ENCODE results near the gene THRA. TPM values are rescaled to one million over a fixed set of nuclear protein-coding genes. Genes with fewer than 3 reads are reported as not detected.

THRA gene
- polyA plus RNA-seq, 1 donor = 61.7 TPM

DNA sequence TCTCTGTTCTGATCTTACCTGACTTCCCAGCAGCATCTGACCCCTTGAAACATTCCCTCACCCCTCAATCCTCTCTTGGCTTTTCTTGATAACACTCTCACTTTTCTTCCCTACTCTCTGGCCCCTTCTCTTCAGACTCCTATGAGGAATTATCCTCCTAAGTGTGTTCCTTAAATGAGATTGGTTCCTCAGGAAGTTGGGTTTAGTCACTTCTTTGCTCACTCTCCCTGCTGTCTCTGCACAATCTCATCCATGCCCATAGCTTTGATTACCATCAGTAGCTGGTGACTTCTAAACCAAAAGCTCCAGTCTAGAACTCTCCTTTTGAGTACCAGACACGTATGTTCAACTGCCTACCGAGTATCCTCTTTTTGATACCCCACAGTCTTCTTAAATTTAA is 21.6 kb upstream of the THRA start:
- no CpG with 5 or more reads among the region's 2 CpGs for WGBS (ENCODE audit: insufficient coverage, low lambda C conversion rate)
- Histone ChIP-seq H3K4me3 (ENCODE audit: low read length) (no peak overlapping the region), H3K27ac (ENCODE audit: low read length) (no peak overlapping the region), H3K9me3 (ENCODE audit: control insufficient read depth, low read depth, low read length) (no peaks in the 10 kb centered on the region), H3K36me3 (ENCODE audit: control insufficient read depth, insufficient read depth, low read length) (peaks cover 11% of the 10 kb centered on the region), H3K27me3 (ENCODE audit: control insufficient read depth, insufficient read depth, low read length) (no peaks in the 10 kb centered on the region), H3K4me1 (ENCODE audit: control insufficient read depth, insufficient read depth, low read length) (no peaks in the 10 kb centered on the region)
- no peak for DNase-seq

DNA sequence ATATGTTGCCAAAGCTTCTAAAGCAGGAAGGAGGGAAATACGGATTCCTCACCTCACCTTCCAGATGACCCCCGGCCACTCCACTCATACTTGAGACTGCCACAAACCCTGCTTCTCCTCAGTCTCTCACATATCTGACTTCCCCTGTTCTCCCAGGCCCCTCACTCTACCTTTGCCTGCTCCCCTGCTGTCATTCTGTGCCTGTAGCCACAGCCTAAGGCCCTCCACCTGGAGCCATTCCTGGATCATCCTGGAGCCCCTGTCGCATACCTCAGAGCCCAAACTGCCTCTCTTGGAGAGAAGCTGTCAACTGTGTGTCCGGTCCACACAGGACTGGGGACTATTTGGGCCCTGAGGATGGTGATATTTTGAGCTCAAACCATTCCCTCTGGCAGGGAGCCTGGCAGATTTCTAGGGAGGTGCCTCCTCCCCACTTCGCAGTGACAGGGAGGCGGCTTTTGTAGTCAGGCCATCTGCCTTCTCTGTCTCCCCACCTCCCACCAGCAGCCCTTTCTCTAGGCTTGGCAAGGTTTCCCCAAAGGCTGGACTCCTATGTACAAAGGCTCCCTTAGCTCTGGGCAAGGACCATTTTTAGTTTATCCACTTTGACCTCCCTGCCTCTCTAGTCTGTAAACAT is 6.3 kb upstream of the THRA start:
- DNase-seq = no peak
- no peak overlapping the region for H3K4me3 ChIP-seq (ENCODE audit: low read length)
- no peaks in the 10 kb centered on the region for H3K9me3 ChIP-seq (ENCODE audit: control insufficient read depth, low read depth, low read length)
- peaks cover 10% of the 10 kb centered on the region for H3K4me1 ChIP-seq (ENCODE audit: control insufficient read depth, insufficient read depth, low read length)
- H3K36me3 ChIP-seq (ENCODE audit: control insufficient read depth, insufficient read depth, low read length) = peaks cover 10% of the 10 kb centered on the region
- no peak overlapping the region for H3K27ac ChIP-seq (ENCODE audit: low read length)
- H3K27me3 ChIP-seq (ENCODE audit: control insufficient read depth, insufficient read depth, low read length) = no peaks in the 10 kb centered on the region
- no CpG with 5 or more reads among the region's 6 CpGs for WGBS (ENCODE audit: insufficient coverage, low lambda C conversion rate)

DNA sequence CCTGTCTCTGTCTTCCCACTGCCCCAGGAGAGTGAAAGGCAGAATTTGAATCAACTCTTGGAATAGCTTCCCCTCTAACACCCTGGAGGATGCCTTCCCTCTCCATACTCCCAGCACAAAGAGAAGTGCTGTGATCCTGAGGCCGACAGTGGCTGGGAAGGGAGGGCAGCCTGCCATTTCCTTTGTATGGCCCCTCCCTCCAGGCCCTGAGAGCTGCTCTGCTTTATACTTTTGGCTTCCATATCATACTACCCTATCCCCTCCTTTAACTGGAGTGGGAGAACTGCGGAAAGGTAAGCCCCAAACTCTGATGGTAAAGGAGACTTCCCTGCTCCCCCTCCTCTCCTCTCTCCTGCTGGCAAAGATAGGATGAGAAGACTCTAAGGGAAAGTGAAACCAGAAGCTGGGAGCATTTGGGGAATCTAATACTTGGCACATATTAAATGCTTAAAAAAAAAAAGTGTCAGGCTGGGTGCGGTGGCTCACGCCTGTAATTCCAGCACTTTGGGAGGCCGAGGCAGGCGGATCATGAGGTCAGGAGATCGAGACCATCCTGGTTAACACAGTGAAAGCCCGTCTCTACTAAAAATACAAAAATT is 4.5 kb upstream of the THRA start:
- Histone ChIP-seq H3K9me3 (ENCODE audit: control insufficient read depth, low read depth, low read length) (no peaks in the 10 kb centered on the region), H3K36me3 (ENCODE audit: control insufficient read depth, insufficient read depth, low read length) (no peaks in the 10 kb centered on the region), H3K4me3 (ENCODE audit: low read length) (no peak overlapping the region), H3K27ac (ENCODE audit: low read length) (peak overlapping the region; percentile 12), H3K4me1 (ENCODE audit: control insufficient read depth, insufficient read depth, low read length) (peaks cover 17% of the 10 kb centered on the region), H3K27me3 (ENCODE audit: control insufficient read depth, insufficient read depth, low read length) (no peaks in the 10 kb centered on the region)
- peak in 1 of 2 donors; percentile 21 for DNase-seq
- no CpG with 5 or more reads among the region's 8 CpGs for WGBS (ENCODE audit: insufficient coverage, low lambda C conversion rate)

DNA sequence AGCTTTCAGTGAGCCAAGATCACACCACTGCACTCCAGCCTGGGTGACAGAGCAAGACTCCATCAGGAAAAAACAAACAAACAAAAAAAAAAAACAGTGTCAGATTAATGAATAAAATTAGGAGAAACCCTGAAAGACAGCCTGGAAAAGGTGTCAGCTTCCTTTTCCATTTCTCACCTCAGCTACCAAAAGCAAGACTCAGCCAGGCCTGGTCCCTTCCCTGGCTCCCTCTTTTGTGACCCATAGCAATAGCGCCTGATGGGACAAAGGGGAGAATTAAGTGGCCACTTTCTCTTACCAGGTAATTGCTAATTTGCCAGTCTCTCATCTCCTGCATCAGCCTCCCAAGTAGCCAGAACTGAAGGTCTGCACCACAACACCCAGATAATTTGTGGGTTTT is 3.9 kb upstream of the THRA start:
- Histone ChIP-seq H3K4me3 (ENCODE audit: low read length) (no peak overlapping the region), H3K4me1 (ENCODE audit: control insufficient read depth, insufficient read depth, low read length) (peaks cover 14% of the 10 kb centered on the region), H3K9me3 (ENCODE audit: control insufficient read depth, low read depth, low read length) (no peaks in the 10 kb centered on the region), H3K27me3 (ENCODE audit: control insufficient read depth, insufficient read depth, low read length) (no peaks in the 10 kb centered on the region), H3K27ac (ENCODE audit: low read length) (no peak overlapping the region), H3K36me3 (ENCODE audit: control insufficient read depth, insufficient read depth, low read length) (no peaks in the 10 kb centered on the region)
- DNase-seq = no peak
- WGBS (ENCODE audit: insufficient coverage, low lambda C conversion rate) = no CpG with 5 or more reads among the region's 1 CpG

DNA sequence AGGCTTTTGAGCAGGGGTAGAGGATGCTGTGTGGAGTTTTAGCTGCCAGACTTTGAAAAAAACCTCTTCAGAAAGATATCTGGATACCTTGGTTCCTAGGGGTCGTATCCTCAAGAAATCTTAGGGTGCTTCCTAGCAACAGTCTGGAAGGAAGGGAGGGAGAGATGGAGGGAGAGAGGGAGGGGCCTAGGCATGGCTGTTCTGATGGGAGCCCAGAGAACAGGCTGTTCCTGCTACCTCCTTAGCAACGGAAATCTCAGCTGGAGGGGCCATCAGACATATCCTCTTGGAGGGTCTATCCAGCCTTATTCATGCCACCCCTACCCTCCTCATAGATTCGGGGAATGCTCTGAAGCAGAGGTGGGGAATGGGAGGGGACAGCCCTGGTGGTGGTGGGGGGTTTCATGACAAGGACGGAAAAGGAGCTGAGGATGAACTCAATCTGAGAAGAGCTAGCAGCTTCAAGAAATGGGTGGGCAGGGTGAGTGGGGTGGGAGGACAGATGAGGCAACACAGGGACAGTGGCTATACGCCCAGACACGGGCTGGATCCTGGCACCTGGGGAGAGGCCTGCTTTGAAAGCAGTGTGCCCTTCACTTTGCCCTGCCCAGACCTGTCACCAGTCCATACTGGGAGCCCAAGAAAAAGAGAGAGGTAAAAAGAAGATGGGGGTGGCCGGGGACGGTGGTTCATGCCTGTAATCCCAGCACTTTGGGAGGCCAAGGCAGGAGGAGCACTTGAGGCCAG is 2.9 kb upstream of the THRA start:
- H3K36me3 ChIP-seq (ENCODE audit: control insufficient read depth, insufficient read depth, low read length) = no peaks in the 10 kb centered on the region
- no peaks in the 10 kb centered on the region for H3K27me3 ChIP-seq (ENCODE audit: control insufficient read depth, insufficient read depth, low read length)
- WGBS (ENCODE audit: insufficient coverage, low lambda C conversion rate) = 92% methylated on average over 2 of the region's 8 CpGs
- H3K27ac ChIP-seq (ENCODE audit: low read length) = no peak overlapping the region
- no peak overlapping the region for H3K4me3 ChIP-seq (ENCODE audit: low read length)
- H3K4me1 ChIP-seq (ENCODE audit: control insufficient read depth, insufficient read depth, low read length) = peaks cover 20% of the 10 kb centered on the region
- H3K9me3 ChIP-seq (ENCODE audit: control insufficient read depth, low read depth, low read length) = no peaks in the 10 kb centered on the region
- DNase-seq = no peak

DNA sequence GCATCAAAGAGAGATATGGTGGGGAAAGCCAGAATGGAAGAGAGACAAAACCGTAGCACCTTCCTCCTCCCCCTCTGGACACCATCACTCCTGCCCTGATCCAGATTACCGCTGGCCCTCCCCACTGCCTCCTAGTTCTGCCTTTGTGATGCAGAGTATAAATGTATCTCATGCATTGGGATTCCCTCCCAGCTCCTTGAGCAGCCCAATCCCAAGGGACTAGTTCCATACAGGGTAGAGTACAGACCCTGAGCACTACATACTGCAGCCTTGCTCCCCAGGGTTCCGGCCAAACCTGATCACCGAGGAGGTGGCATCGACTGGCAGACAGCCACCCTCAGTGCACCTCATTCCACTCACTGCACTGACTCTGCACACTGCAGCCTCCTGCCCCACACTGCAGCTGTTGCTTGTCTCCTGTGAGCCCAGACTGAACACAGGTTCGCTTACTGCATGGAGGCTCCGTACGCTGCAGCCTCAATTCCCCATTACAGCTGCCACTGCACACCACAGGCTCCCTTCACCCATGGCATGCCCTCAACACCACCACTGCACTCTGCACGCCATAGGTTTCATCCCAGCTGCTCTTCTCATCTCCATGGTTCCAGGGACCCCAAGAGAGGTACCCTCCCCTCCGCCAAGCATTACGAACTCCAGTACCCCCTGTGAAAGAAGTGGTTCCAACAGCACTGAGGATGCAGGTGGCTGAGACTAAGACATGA is 1.7 kb upstream of the THRA start:
- peaks cover 31% of the 10 kb centered on the region for H3K4me1 ChIP-seq (ENCODE audit: control insufficient read depth, insufficient read depth, low read length)

DNA sequence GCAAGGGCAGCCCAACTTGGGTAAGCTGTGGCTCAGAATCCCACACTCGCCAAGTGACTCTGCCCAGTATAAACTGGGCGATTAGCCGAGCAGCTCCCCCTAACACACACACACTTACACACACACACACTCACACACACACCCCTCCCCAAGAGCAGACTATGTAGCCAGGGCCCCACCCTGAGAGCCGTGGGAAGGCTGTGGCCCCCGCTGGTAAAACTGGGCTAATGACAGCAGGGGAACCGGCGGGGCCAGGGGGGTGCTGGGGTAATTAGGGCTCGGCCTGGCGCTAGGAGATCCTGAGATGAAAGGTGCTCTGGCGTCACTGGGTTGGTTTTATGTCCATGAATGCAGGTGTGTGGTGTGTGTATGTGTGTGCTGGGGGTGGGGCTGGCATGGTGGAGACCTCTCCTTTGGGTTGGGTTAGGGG is 1.1 kb upstream of the THRA start:
- no peaks in the 10 kb centered on the region for H3K27me3 ChIP-seq (ENCODE audit: control insufficient read depth, insufficient read depth, low read length)
- peaks cover 36% of the 10 kb centered on the region for H3K4me1 ChIP-seq (ENCODE audit: control insufficient read depth, insufficient read depth, low read length)
- H3K27ac ChIP-seq (ENCODE audit: low read length) = peak overlapping the region; percentile 63
- no peak overlapping the region for H3K4me3 ChIP-seq (ENCODE audit: low read length)
- no peaks in the 10 kb centered on the region for H3K36me3 ChIP-seq (ENCODE audit: control insufficient read depth, insufficient read depth, low read length)
- H3K9me3 ChIP-seq (ENCODE audit: control insufficient read depth, low read depth, low read length) = no peaks in the 10 kb centered on the region
- WGBS (ENCODE audit: insufficient coverage, low lambda C conversion rate) = no CpG with 5 or more reads among the region's 10 CpGs
- DNase-seq = peak; percentile 53 to 73

More for the DNA sequence above, 1.7 kb upstream of the THRA start:
- Histone ChIP-seq H3K27ac (ENCODE audit: low read length) (no peak overlapping the region), H3K4me3 (ENCODE audit: low read length) (no peak overlapping the region), H3K36me3 (ENCODE audit: control insufficient read depth, insufficient read depth, low read length) (no peaks in the 10 kb centered on the region), H3K27me3 (ENCODE audit: control insufficient read depth, insufficient read depth, low read length) (no peaks in the 10 kb centered on the region), H3K9me3 (ENCODE audit: control insufficient read depth, low read depth, low read length) (no peaks in the 10 kb centered on the region)
- WGBS (ENCODE audit: insufficient coverage, low lambda C conversion rate) = no CpG with 5 or more reads among the region's 11 CpGs
- DNase-seq = no peak

DNA sequence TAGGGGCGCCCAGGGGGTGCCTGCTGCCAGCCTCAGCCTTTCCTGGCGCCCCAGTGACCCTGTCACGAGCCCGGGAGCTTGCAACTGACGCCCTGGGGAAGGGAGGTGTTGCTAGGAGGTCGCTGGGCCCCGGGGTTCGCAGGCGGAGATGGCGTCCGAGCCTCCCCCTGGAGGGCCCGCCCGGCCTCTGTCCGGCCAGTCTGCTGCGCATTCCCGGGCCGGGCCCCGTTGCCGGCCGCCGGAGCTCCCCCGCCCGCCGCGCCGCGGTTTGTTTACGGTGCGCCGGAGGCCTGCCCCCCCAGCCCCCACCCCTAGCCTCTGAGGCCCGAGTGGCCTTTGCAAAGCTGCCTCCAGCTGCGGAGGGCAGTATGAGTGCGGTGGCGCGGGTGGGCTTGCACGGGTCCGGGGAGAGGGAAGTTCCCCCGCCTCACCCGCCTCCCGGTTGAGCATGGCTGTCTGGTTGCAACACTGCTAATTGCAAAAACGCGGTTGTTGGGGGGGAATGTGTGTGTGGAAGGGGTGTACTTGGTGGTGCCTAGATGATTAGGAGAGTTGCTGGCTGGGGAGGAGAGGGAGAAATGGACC is 514 bp downstream of the THRA start:
- Histone ChIP-seq H3K36me3 (ENCODE audit: control insufficient read depth, insufficient read depth, low read length) (peaks cover 3% of the 10 kb centered on the region), H3K9me3 (ENCODE audit: control insufficient read depth, low read depth, low read length) (no peaks in the 10 kb centered on the region), H3K4me1 (ENCODE audit: control insufficient read depth, insufficient read depth, low read length) (peaks cover 51% of the 10 kb centered on the region), H3K27me3 (ENCODE audit: control insufficient read depth, insufficient read depth, low read length) (no peaks in the 10 kb centered on the region), H3K27ac (ENCODE audit: low read length) (peak overlapping the region; percentile 99), H3K4me3 (ENCODE audit: low read length) (peak overlapping the region; percentile 99)
- peak; percentile 32 to 75 for DNase-seq
- WGBS (ENCODE audit: insufficient coverage, low lambda C conversion rate) = no CpG with 5 or more reads among the region's 42 CpGs

DNA sequence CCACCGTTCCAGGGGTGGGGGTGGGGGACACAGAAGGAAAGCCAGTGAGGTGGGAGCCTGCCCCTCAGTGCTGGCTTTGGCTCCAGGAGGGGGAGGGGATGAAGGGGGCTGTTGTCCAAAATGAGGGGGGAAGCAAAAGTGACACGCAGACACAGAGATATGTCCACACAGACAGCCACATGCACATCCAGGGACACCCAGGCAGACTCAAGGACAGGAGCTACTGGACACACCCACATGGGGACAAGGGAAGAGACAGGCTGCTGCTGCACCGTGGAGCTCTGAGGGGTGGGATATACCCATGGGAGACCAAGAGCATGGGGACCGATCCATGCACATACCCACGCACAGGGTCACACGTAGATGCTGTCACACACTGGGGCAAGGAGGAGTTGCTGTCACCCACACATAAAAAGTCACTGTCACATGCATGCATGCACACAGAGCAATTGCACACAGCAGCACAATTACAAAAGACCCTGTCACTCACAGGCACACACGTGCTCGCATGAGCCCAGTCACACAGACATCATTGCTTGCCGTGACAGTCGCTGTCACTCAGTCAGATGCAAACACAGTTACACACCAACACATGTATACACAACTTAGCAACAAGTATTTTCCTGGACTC is 1.3 kb downstream of the THRA start:
- peaks cover 56% of the 10 kb centered on the region for H3K4me1 ChIP-seq (ENCODE audit: control insufficient read depth, insufficient read depth, low read length)
- peaks cover 3% of the 10 kb centered on the region for H3K36me3 ChIP-seq (ENCODE audit: control insufficient read depth, insufficient read depth, low read length)
- no peaks in the 10 kb centered on the region for H3K27me3 ChIP-seq (ENCODE audit: control insufficient read depth, insufficient read depth, low read length)
- peak; percentile 56 to 72 for DNase-seq
- peak overlapping the region; percentile 99 for H3K4me3 ChIP-seq (ENCODE audit: low read length)
- no CpG with 5 or more reads among the region's 10 CpGs for WGBS (ENCODE audit: insufficient coverage, low lambda C conversion rate)
- H3K27ac ChIP-seq (ENCODE audit: low read length) = peak overlapping the region; percentile 99
- H3K9me3 ChIP-seq (ENCODE audit: control insufficient read depth, low read depth, low read length) = no peaks in the 10 kb centered on the region

Measured in large intestine (tissue), 3 donors.